ENCODE measurements around the gene NKAPL.
"Not testable (repeated sequence)": the region's sequence is repeated elsewhere in the genome, so short reads cannot be mapped to it uniquely, and the experiment has no call there.

The NKAPL gene

DNA sequence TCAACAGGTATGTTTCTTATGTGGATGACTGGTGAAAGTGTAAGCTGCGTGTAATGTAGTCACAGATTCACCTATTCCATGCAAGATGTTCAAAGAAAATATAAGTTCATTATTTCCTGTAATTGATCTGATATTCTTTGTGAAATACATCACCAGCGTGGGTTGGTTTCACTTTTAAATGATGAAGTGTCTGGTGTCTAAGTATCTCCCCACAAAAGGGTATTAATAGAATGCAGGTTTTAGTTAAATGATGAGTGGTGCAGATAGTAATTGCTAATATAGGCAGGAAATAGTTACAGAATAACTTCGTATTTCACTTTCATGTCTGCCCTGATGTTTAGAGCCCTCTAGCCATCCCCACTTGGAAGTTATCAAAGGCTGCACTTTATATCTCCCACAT lies 44.5 kb downstream of the NKAPL start:
- DNase-seq = peak; percentile 13

DNA sequence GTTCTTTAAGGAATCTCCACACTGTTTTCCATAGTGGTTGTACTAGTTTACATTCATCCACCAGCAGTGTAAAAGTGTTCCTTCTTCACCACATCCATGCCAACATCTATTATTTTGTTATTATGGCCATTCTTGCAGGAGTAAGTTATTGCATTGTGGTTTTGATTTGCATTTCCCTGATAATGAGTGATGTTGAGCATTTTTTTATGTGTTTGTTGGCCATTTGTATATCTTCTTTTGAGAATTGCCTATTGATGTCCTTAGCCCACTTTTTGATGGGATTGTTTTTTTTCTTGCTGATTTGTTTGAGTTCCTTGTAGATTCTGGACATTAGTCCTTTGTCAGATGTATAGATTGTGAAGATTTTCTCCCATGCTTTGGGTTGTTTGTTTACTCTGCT lies 47.3 kb downstream of the NKAPL start:
- DNase-seq = not testable (repeated sequence)
